ENCODE measurements around the gene ARHGAP42.

GRCh38 chr11:100940111-100940510 is 253.0 kb downstream of the ARHGAP42 start:
- no peak for TF ChIP-seq EZH2 (IDR thresholded peaks at IDR 0.05; ENCODE audit: insufficient read depth, poor library complexity, severe bottlenecking)
- no peak for TF ChIP-seq EZH2phosphoT487 (IDR thresholded peaks at IDR 0.05; ENCODE audit: insufficient read depth, low read depth)
